Keratinocyte (primary cell): Measurements from ENCODE around the gene USH1C. TPM values are rescaled to one million over a fixed set of nuclear protein-coding genes. Genes with fewer than 3 reads are reported as not detected.

Experiments used
- DNase-seq: peaks from one replicate; pipeline ENCODE4 v3.0.0-alpha.2; 2011; ENCODE audit warnings: low read depth, missing footprints, low spot score
- FAIRE-seq: peaks from 2 replicates; lab custom pipeline; 2011; peaks lifted over from hg19 to GRCh38; lab: Jason Lieb, UNC
- H2AFZ ChIP-seq: 2 replicates; pipeline ENCODE4 v1.6.0; 2012; ENCODE audit warnings: low read length, control low read depth, inconsistent platforms; ENCODE audit not compliant: control insufficient read depth
- H3K27ac ChIP-seq: 2 replicates; pipeline ENCODE4 v1.5.1; 2011; ENCODE audit warnings: low read length; ENCODE audit not compliant: control insufficient read depth, insufficient read depth
- H3K27me3 ChIP-seq: 3 replicates; pipeline ENCODE4 v1.6.0; 2011; ENCODE audit warnings: low read length; ENCODE audit not compliant: control insufficient read depth, insufficient read depth; ENCODE audit errors: extremely low read depth
- H3K36me3 ChIP-seq, 2 experiments: 2 replicates in 1 of 2; 3 replicates in 1 of 2; pipeline ENCODE4 v1.5.1; 2011; ENCODE audit warnings: low read length in 2 of 2, mild to moderate bottlenecking in 1 of 2; ENCODE audit not compliant: control insufficient read depth in 2 of 2, insufficient read depth in 2 of 2; ENCODE audit errors: extremely low read depth in 1 of 2
- H3K4me1 ChIP-seq: 3 replicates; pipeline ENCODE4 v1.5.1; 2011; ENCODE audit warnings: low read length; ENCODE audit not compliant: control insufficient read depth, insufficient read depth; ENCODE audit errors: extremely low read depth
- H3K4me2 ChIP-seq: 3 replicates; pipeline ENCODE4 v1.6.0; 2011; ENCODE audit warnings: low read depth, low read length; ENCODE audit not compliant: control insufficient read depth, insufficient read depth; ENCODE audit errors: extremely low read depth
- H3K4me3 ChIP-seq, 3 experiments: fragments of 200-600 bp in 1 of 3; sonication (generic) in 1 of 3; 2 replicates in 2 of 3; 3 replicates in 1 of 3; pipeline ENCODE4 v1.5.1; 2011 to 2016; ENCODE audit warnings: low read length in 3 of 3, mild to moderate bottlenecking in 3 of 3, control low read depth in 2 of 3, inconsistent platforms in 1 of 3, low read depth in 1 of 3, mixed read lengths in 1 of 3, mixed run types in 1 of 3, moderate library complexity in 1 of 3; ENCODE audit not compliant: control insufficient read depth in 2 of 3, insufficient read depth in 2 of 3; ENCODE audit errors: extremely low read depth in 1 of 3
- H3K79me2 ChIP-seq: 2 replicates; pipeline ENCODE4 v1.6.0; 2012; ENCODE audit warnings: low read length; ENCODE audit not compliant: control insufficient read depth, insufficient read depth
- H3K9ac ChIP-seq: 3 replicates; pipeline ENCODE4 v1.6.0; 2011; ENCODE audit warnings: low read length; ENCODE audit not compliant: control insufficient read depth, insufficient read depth; ENCODE audit errors: extremely low read depth
- H3K9me1 ChIP-seq: 3 replicates; pipeline ENCODE4 v1.6.0; 2011; ENCODE audit warnings: low read length; ENCODE audit not compliant: control insufficient read depth, insufficient read depth; ENCODE audit errors: extremely low read depth
- H3K9me3 ChIP-seq: 2 replicates; pipeline ENCODE4 v1.5.1; 2012; ENCODE audit warnings: low read depth, low read length; ENCODE audit not compliant: control insufficient read depth
- H4K20me1 ChIP-seq: 3 replicates; pipeline ENCODE4 v1.6.0; 2011; ENCODE audit warnings: low read length; ENCODE audit not compliant: control insufficient read depth, insufficient read depth; ENCODE audit errors: extremely low read depth
- CTCF ChIP-seq, 3 experiments: IDR thresholded peaks in 1 of 3; conservative IDR thresholded peaks in 1 of 3; optimal IDR thresholded peaks in 1 of 3; 2 replicates in 2 of 3; 3 replicates in 1 of 3; pipeline versions ENCODE3 to v1.5.1; 2011; ENCODE audit warnings: low read length in 3 of 3, mild to moderate bottlenecking in 3 of 3, moderate library complexity in 2 of 3, control low read depth in 1 of 3, inconsistent platforms in 1 of 3; ENCODE audit not compliant: insufficient read depth in 2 of 3; ENCODE audit errors: extremely low read depth in 1 of 3
- EZH2 ChIP-seq: IDR thresholded peaks from one replicate; pipeline ENCODE4 v1.6.1; 2012; ENCODE audit warnings: inconsistent platforms, mild to moderate bottlenecking, low read length, moderate library complexity
- dilution Hi-C: fragments of 300-500 bp; cut with MboI; formaldehyde crosslinking; loops from one replicate; pipeline ENCODE4 v1.7.0; 2020; ENCODE audit warnings: low sequenced_read_pairs; ENCODE audit not compliant: extremely low pct_ligation_motif_present
- polyA plus RNA-seq, 5 experiments: library from polyadenylated mRNA; depleted of rRNA in 3 of 5; stranded (reverse) in 3 of 5; stranded (forward) in 1 of 5; unstranded in 1 of 5; fragments of >200 nt; gene quantifications; 1 replicate in 1 of 5; 2 replicates in 3 of 5; 3 replicates in 1 of 5; pipeline versions ENCODE4 v1.2.1 to v1.2.3, GENCODE V29; 2011 to 2012; ENCODE audit warnings: missing spikeins in 2 of 5, low read depth in 1 of 5, low replicate concordance in 1 of 5

USH1C gene
- polyA plus RNA-seq, 1 donor (not counting 4 experiments of a cell fraction or from before 2014, with no cell fraction given) = not detected

GRCh38 chr11:17513853-17514252, 30.4 kb downstream of the USH1C start:
- Histone ChIP-seq H3K9me1 (no peaks in the 10 kb centered on the region), H3K27ac (no peak overlapping the region), H3K36me3 (no peaks in the 10 kb centered on the region), H2AFZ (no peak overlapping the region), H3K9me3 (no peaks in the 10 kb centered on the region), H3K4me3 (no peak overlapping the region), H4K20me1 (no peaks in the 10 kb centered on the region), H3K4me1 (no peaks in the 10 kb centered on the region), H3K9ac (no peak overlapping the region), H3K27me3 (peaks cover 12% of the 10 kb centered on the region), H3K4me2 (no peak overlapping the region), H3K79me2 (no peaks in the 10 kb centered on the region)
- DNase-seq (no peak), FAIRE-seq (no peak)
- TF ChIP-seq CTCF (optimal IDR thresholded peaks at IDR 0.05 in 1 of 3, IDR thresholded peaks at IDR 0.05 in 1 of 3, conservative IDR thresholded peaks at IDR 0.05 in 1 of 3; ENCODE audit: extremely low read depth in 1 of 3, insufficient read depth in 2 of 3, low read length in 3 of 3) (no peak), EZH2 (no peak)
- dilution Hi-C loops = no loop called here

GRCh38 chr11:17512101-17512500, 32.1 kb downstream of the USH1C start:
- TF ChIP-seq EZH2 (no peak), CTCF (optimal IDR thresholded peaks at IDR 0.05 in 1 of 3, IDR thresholded peaks at IDR 0.05 in 1 of 3, conservative IDR thresholded peaks at IDR 0.05 in 1 of 3; ENCODE audit: extremely low read depth in 1 of 3, insufficient read depth in 2 of 3, low read length in 3 of 3) (no peak)

More at GRCh38 chr11:17512101-17512500, 32.1 kb downstream of the USH1C start:
- Histone ChIP-seq H3K4me1 (no peaks in the 10 kb centered on the region), H3K4me3 (no peak overlapping the region), H3K9me3 (no peaks in the 10 kb centered on the region), H3K79me2 (no peaks in the 10 kb centered on the region), H3K27me3 (peaks cover 11% of the 10 kb centered on the region), H3K9me1 (no peaks in the 10 kb centered on the region), H3K4me2 (no peak overlapping the region), H4K20me1 (no peaks in the 10 kb centered on the region), H3K9ac (no peak overlapping the region), H2AFZ (no peak overlapping the region), H3K36me3 (no peaks in the 10 kb centered on the region), H3K27ac (no peak overlapping the region)
- DNase-seq (no peak), FAIRE-seq (no peak)
- dilution Hi-C loops = no loop called here
